ENCODE results near the gene MED31. TPM values are rescaled to one million over a fixed set of nuclear protein-coding genes. Genes with fewer than 3 reads are reported as not detected.
"Not testable (repeated sequence)": the region's sequence is repeated elsewhere in the genome, so short reads cannot be mapped to it uniquely, and the experiment has no call there.

The MED31 gene
- total RNA-seq, 1 donor: 14.2 TPM

DNA sequence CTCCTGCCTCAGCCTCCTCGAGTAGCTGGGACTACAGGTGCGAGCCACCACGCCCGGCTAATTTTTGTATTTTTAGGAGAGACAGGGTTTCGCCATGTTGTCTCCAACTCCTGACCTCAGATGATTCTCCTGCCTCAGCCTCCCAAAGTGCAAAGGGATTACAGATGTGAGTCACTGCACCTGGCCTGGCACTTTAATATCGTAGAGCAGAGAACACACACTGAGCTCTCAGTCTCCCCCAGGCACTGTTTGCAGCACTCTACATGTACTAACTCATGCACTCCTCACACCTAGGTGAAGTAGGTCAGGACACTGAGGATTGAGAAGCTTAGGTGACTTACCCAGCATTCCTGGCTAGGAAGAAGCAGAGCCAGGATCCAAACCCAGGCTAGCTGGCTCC, 15.2 kb upstream of the MED31 start:
- TF ChIP-seq, protein P1, sequence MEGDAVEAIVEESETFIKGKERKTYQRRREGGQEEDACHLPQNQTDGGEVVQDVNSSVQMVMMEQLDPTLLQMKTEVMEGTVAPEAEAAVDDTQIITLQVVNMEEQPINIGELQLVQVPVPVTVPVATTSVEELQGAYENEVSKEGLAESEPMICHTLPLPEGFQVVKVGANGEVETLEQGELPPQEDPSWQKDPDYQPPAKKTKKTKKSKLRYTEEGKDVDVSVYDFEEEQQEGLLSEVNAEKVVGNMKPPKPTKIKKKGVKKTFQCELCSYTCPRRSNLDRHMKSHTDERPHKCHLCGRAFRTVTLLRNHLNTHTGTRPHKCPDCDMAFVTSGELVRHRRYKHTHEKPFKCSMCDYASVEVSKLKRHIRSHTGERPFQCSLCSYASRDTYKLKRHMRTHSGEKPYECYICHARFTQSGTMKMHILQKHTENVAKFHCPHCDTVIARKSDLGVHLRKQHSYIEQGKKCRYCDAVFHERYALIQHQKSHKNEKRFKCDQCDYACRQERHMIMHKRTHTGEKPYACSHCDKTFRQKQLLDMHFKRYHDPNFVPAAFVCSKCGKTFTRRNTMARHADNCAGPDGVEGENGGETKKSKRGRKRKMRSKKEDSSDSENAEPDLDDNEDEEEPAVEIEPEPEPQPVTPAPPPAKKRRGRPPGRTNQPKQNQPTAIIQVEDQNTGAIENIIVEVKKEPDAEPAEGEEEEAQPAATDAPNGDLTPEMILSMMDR (IDR thresholded peaks at IDR 0.05; ENCODE audit: insufficient read depth, low read depth, low read length): no peak
- no peak for DNase-seq (ENCODE audit: low read depth)
- no peak overlapping the region for H3K4me3 ChIP-seq (ENCODE audit: low read depth, low read length)

DNA sequence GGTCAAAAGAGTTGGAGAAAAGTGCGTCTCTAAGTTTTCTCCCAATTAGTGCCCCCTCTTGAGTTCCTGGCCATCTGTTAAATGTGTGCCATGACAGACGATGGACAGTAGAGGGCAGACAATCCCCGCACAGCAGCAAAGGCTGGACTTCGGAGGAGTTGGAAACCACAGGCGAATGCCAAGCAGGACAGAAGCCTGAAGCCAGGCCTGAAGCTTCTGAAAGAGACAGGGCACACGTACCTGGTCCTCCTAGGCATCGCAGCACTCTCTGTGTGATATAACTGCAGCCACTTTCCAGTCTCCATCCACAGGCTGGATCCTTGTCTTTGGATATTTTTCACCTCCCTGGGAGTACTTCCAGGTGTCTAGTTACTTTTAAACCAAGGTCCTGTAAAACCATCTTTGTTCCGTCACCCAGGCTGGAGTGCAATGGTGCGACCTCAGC, 14.7 kb upstream of the MED31 start:
- H3K4me3 ChIP-seq (ENCODE audit: low read depth, low read length): no peak overlapping the region
- DNase-seq (ENCODE audit: low read depth): peak; percentile 84
- TF ChIP-seq, protein P1 (IDR thresholded peaks at IDR 0.05; ENCODE audit: insufficient read depth, low read depth, low read length): peak; percentile 99

DNA sequence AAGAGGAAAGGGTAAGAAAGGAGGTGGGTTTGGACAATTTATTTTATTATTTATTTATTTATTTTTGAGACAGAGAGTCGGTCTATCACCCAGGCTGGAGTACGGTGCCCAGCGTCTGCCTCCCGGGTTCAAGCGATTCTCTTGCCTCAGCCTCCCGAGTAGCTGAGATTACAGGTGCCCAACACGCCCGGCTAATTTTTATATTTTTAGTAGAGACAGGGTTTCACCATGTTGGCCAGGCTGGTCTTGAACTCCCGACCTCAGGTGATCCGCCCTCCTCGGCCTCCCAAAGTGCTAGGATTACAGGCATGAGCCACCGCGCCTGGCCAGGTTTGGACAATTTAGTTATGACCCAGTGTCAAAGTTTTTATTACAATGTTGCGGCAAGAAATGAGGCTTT, 11.8 kb upstream of the MED31 start:
- not testable (repeated sequence) for DNase-seq (ENCODE audit: low read depth); H3K4me3 ChIP-seq (ENCODE audit: low read depth, low read length)

DNA sequence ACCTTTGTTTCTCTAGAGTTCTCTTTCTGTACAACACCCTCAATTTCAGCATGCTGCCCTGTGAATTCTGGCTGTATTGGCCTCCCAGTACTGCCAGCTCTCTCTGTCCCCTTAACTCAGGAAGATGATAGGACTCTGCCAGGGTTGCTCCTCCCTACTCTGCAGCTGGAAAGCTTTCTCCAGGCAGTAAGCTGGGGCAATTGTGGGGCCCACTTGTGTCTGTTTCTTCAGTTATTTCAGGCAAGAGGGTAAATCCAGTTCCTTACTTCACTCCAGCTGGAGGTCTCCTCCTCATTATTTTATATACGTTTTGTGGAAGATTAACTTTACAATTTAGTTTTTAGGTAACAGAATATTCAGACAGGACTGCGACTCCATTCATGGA, 10.1 kb upstream of the MED31 start:
- TF ChIP-seq, protein P1 (IDR thresholded peaks at IDR 0.05; ENCODE audit: insufficient read depth, low read depth, low read length): no peak
- DNase-seq (ENCODE audit: low read depth): no peak
- H3K4me3 ChIP-seq (ENCODE audit: low read depth, low read length): no peak overlapping the region

DNA sequence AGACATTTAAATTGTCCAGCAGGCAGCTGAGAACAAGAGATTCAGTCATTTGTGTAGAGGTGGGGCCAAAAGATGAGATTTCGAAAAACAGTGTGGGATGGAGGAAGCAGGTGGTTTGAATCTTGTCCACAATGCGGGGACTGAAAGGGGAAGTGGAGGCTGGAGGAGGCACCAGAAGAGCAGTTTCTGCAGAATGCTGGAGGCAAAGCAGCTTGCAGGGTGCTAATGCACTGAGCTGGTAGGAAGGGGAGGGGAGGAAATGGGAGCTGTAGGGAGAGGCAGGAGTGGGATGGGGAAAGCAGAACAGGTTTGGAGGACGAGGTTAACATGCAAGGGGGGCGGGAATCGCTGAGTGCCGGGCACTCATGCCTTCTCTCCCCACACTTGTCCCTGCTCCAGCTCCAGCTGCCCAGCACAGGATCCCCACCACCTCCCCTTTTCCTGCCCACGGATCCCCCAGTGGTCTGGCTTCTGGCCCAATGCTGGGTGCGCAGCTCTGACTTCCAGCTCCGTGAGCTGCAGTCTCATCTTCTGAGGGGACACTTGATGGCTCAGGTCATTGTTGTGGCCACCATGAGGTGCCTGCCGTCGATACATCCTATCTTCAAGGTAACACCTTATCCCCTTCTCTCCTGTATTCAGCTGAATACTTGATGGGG, 9.5 kb upstream of the MED31 start:
- no peak for DNase-seq (ENCODE audit: low read depth)
- TF ChIP-seq, protein P1 (IDR thresholded peaks at IDR 0.05; ENCODE audit: insufficient read depth, low read depth, low read length): no peak
- no peak overlapping the region for H3K4me3 ChIP-seq (ENCODE audit: low read depth, low read length)

DNA sequence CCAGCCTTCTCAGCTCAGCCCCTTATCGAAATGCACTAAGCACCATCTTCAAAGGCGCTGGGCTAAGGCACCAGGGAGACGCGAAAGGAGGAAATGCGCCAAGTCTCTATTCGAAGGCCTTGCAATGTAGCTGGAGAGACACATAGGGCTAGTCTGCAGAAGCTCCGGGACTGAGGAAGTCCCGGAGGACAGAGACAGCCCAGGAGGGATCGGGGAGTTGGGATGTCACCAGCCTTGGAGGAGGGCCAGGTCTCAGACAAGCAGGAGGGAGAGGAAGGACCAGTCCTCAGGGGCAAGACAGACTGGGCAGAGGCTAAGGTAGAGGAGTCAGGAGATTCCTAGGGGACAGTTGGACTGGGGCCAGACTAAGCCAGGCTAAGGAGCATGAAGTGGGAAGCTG, 8.7 kb upstream of the MED31 start:
- TF ChIP-seq, protein P1 (IDR thresholded peaks at IDR 0.05; ENCODE audit: insufficient read depth, low read depth, low read length): no peak
- DNase-seq (ENCODE audit: low read depth): no peak
- H3K4me3 ChIP-seq (ENCODE audit: low read depth, low read length): no peak overlapping the region

DNA sequence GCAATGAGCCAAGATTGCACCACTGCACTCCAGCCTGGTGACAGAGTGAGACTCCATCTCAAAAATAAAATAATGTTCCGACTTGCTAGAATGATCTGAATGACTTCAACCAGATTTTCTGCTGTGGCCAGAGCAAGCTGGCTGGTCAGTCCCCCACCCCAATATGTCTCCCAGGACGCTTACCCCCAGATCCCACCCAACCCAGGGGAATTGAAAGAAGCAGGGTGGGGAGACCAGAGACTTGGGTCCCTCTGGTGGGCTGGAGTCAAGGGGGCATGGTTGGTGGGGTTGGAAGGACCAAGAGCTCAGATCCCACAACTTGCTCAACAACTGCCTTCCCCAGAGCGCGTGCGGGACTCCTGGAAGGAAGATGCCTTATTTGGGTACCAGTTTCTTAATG, 7.0 kb upstream of the MED31 start:
- DNase-seq (ENCODE audit: low read depth); H3K4me3 ChIP-seq (ENCODE audit: low read depth, low read length): not testable (repeated sequence)

DNA sequence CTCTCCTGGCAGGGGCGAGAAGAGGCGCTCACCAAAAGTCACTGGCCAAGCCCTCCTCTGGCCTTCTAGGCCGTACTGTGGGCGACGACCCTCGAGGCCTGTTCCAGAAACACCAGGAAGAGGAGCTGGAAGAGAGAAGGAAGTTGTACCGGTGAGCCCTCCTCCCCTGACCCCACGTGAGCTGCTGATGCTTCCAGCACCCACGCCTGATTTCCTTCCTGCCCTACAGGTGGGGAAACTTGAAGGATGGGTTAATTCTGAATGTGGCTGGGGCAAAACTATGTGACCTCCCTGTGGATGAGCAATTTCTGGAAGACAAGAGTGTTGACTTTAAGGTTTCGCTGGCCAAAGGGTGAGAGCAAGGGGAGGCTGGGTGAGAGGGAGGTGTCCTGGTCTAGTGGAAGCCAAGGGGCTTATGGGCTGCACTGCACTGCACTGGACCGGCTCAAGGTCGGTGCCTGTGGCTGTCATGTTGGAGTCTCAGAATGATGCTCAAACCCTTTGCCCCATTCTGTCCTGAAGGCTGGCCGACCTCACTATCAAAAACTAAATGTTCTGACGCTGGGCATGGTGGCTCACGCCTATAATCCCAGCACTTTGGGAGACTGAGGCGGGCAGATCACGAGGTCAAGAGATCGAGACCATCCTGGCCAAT, 6.4 kb upstream of the MED31 start:
- DNase-seq (ENCODE audit: low read depth): no peak
- TF ChIP-seq, protein P1 (IDR thresholded peaks at IDR 0.05; ENCODE audit: insufficient read depth, low read depth, low read length): no peak
- no peak overlapping the region for H3K4me3 ChIP-seq (ENCODE audit: low read depth, low read length)

DNA sequence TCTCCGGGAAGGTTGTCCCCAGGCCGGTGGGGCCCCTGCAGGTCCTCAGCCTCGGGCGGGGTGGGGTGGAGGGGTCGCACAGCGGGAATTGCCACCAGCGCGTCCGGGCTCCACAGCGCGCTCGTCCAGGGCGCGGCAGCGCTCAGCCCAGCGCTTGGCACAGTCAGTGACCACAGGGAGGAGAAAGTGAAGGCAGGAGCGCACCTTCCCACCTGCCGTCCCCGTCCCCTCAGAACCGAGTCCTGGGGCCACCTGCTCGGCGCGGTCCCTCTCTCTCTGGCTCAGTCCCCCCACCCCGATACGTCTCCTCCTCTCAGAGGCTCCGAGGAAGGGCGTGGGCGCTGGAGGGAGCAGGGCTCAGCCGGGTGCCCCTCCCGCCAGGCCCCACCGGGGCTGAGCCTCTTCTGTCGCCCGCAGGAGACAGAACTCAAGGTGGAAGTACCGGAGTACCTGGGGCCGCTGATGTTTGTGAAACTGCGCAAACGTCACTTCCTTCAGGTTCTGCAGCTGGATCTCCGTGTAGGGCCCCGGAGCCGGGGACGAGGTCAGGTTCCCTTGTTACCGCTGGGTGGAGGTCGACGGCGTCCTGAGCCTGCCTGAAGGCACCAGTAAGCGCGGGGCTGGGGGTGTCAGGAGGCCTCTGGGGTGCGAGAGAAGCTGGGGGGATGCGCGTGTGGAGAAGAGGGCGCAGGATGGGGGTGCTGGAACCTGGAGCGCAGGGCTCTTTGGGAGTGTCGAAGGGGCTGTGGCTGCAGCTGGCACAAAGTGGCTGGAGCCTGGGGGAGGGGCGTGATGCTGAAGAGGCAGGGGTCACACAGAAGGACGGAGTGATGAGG, 5.6 kb upstream of the MED31 start:
- not testable (repeated sequence) for DNase-seq (ENCODE audit: low read depth); H3K4me3 ChIP-seq (ENCODE audit: low read depth, low read length)

DNA sequence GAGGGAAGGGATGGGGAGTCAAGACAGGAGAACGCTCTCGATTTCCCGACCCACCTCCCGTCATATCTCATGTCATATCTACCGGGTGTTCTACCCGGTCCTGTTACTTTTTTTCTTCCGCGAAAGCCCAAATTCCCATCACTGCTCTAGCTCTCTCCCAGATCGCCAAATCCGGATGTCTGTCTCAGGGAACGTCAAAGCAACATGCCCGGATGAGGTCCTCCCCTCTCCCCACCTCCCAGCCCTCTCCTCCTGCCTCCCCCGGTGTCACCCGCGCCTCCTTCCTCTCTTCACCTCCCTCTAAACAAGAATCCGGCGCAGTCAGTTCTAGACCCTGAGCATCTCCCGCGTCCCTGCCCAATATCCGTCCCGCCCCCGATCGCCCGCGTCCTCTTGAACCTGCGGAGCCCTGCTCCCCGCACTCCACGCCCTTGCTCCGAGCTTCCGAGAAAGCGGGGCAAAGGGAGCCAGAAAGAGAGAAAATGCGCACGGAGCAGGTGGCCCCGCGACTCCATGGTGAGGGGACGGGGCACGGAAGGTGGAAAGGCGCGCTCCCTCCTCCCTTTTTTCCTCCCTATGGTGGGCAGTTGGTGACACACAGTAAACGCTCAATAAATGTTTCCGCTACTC, 4.4 kb upstream of the MED31 start:
- not testable (repeated sequence) for H3K4me3 ChIP-seq (ENCODE audit: low read depth, low read length); DNase-seq (ENCODE audit: low read depth)
